Stimulated activated CD8-positive, alpha-beta memory T cell treated with anti-CD3 and anti-CD28 coated beads, Interleukin-4, amount 100 ng/mL, for 24 hours (primary cell): ENCODE results near the gene BPTF.
"Not testable (repeated sequence)": the region's sequence is repeated elsewhere in the genome, so short reads cannot be mapped to it uniquely, and the experiment has no call there.

Experiments
- DNase-seq: peaks from one replicate; pipeline ENCODE4 v3.0.0-alpha.2; 2020; ENCODE audit warnings: low read depth

The BPTF gene

GRCh38 chr17:67881083-67881482 is 55.8 kb downstream of the BPTF start:
- DNase-seq, result no peak

GRCh38 chr17:67884741-67885140 is 59.4 kb downstream of the BPTF start:
- no peak for DNase-seq

GRCh38 chr17:67891481-67892119 is 66.3 kb downstream of the BPTF start:
- no peak for DNase-seq

GRCh38 chr17:67902511-67903231 is 77.4 kb downstream of the BPTF start:
- DNase-seq, result no peak

GRCh38 chr17:67905298-67905697 is 80.0 kb downstream of the BPTF start:
- not testable (repeated sequence) for DNase-seq

- not testable (repeated sequence) for DNase-seq
These were observed 85.0 kb downstream of the BPTF start for GRCh38 chr17:67910117-67910803.

GRCh38 chr17:67911059-67911782 is 85.9 kb downstream of the BPTF start:
- DNase-seq, result no peak

GRCh38 chr17:67912088-67912487 is 86.8 kb downstream of the BPTF start:
- DNase-seq, result no peak

GRCh38 chr17:67912656-67913055 is 87.4 kb downstream of the BPTF start:
- DNase-seq, result no peak

- no peak for DNase-seq
These were observed 94.9 kb downstream of the BPTF start for GRCh38 chr17:67920212-67920611.

GRCh38 chr17:67922503-67922902 is 97.2 kb downstream of the BPTF start:
- DNase-seq, result no peak

- DNase-seq, result not testable (repeated sequence)
These were observed 103.5 kb downstream of the BPTF start for GRCh38 chr17:67928842-67929241.

- DNase-seq, result no peak
These were observed 105.9 kb downstream of the BPTF start for GRCh38 chr17:67931227-67931626.

- no peak for DNase-seq
These were observed 117.5 kb downstream of the BPTF start for GRCh38 chr17:67942810-67943209.

- no peak for DNase-seq
These were observed 118.7 kb downstream of the BPTF start for GRCh38 chr17:67944035-67944434.

GRCh38 chr17:67946513-67946912 is 121.2 kb downstream of the BPTF start:
- no peak for DNase-seq

- DNase-seq, result no peak
These were observed 122.1 kb downstream of the BPTF start for GRCh38 chr17:67947325-67947813.

- no peak for DNase-seq
These were observed 125.6 kb downstream of the BPTF start for GRCh38 chr17:67950945-67951344.

GRCh38 chr17:67959510-67959909 is 134.2 kb downstream of the BPTF start:
- DNase-seq, result no peak

GRCh38 chr17:67960276-67960675 is 135.0 kb downstream of the BPTF start:
- DNase-seq, result not testable (repeated sequence)

GRCh38 chr17:67962156-67962555 is 136.9 kb downstream of the BPTF start:
- not testable (repeated sequence) for DNase-seq

GRCh38 chr17:67963145-67963572 is 137.9 kb downstream of the BPTF start:
- peak; percentile 53 for DNase-seq
